GM19023 (cell line): ENCODE data around the gene SUCLG2.

Experiments used
- ATAC-seq: cut with Tn5 transposase; IDR thresholded peaks from one replicate; pipeline ENCODE4 v1.9.1; 2021; ENCODE audit warnings: mild to moderate bottlenecking, moderate library complexity; ENCODE audit not compliant: unreplicated experiment

The SUCLG2 gene

DNA sequence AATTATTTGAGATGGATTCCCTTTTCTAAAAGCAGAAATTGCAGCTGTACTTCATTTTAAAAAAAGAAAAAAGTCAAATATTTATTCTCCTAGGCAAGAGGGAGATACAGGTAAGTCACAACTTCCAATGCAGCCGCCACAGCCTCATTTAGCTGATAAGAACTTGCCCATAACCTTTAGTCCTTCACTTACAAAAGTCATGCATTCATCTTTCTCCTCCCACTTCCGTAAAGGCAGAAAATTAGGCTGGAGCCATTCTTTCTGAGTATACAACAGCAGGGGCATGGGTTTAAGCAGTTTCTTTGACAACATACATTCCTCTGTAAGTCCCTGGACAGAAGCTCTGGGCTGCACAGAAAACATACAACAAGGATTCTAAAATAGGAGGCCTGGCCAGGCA, 4.3 kb downstream of the SUCLG2 start:
- ATAC-seq, result no peak

DNA sequence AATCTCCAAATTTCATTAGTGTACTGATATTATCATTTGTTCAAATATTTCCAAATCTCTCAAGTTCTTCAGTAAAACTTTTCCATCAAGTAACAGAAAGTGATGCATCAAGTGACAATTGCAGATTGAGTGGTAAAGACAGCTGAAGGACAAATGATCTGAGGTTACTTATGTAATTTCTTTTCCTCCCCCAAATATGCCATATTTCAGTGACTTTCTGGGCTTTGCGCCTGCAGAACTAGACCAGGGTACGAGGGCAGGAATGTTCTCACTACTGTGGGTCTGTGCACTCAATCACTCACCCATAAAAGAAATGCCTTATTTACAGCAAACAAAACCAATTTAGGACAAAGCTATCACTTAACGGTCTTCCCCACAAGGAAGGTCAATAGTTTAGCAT, 4.7 kb downstream of the SUCLG2 start:
- no peak for ATAC-seq

DNA sequence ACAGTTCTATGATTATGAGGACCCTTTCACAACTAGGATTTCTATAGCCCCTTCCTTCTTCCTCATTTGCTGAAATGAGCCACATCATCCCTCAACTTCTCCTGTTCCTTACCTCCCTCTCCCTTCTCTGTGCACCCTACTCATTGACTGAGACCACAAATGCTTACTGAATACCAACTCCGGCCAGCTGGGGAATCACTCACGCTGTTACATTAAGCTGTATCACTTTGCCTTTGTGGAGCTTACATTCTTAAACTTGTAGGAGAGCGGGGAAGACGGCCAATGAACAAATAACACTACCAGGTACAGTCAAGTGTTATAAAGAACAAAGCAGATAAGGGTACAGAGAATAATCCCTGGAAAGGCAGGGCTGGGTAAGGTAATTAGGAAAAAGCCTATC, 5.7 kb downstream of the SUCLG2 start:
- ATAC-seq, result no peak

DNA sequence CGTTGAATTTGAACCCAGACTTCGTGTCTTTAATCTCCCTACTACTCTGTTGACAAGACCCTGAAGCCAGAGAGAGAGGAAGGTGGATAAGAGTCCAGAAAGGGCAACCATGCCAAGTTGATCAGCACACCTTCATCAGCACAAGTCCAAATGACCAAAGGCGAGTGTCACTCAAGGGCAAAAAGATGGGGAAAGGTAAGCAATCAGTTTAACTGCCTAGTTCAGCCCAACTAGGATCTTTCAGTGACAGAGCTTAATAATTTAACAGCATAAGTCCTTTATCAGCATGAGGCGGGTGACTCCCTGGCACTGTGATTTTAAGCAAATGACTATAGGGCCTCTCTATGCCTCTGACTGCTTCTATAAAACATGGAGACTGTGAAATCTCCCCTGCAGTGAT, 6.2 kb downstream of the SUCLG2 start:
- ATAC-seq, result no peak

DNA sequence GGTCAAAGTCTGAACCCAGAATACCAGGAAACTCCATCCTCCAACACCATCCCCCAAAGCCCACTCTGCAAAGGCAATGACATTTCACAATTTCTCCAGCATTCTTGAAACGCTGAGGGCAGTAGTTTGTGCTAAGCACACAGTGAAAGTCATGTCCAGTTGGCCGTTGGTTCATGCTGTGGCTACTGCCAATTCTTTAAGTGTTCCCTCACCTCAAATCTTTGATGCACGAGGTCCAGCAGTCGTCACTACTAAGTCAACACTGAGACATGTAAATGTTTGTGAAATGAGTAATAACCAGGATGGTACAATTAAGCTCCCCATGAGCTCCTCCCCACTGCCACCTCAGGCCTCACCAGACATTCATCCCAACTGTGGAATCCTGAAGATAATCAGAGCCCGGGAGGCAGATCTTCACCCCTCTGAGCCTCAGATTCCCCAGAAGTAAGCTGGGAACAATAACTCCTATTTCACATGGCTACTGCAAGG, 7.0 kb downstream of the SUCLG2 start:
- ATAC-seq, result no peak

DNA sequence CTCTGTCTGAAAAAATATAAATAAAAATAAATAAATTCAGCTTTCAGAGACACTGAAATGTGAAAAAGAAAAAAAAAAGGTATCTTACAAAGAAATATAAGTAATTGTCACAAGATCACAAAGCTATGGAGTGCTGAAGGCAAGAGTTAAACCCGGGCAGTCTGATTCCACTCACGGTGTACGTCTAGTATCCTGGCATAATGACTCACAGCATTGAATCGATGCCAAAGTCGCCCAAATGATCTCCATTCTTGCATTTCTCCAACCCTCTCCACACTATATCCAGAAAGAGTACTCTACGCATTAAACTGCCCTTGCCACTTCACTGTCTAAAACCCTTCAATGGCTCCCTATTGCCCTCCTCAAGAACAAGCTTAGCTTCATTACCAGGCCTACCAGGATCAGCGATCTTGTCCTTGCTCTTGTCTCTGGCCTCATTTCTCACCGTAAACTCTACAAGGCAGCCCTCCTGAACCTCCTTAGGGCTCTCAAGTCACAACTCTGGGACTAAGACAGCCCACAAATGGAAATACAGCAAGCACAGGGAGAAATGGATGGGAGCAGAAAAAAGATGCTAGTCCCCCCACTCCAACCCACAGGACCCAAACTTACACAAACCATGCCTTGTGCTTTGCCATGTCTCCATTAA, 7.7 kb downstream of the SUCLG2 start:
- no peak for ATAC-seq

DNA sequence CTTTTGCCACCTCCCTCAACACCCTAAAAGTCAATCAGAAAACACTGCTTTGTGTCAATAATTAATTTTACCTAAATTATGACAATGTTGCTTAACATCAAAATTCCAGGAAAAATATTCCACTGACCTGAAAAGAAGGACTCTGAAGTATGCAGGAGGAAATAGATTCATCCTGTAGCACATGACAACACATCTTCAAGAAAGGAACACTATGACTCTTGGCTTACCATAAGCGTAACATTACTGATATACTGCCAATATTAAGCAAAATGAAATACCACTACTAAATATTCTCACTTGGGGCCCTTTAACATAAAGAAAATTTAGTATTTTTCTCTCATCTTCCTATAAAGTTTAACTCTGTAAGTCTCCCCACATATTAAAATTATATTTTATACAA, 9.6 kb downstream of the SUCLG2 start:
- no peak for ATAC-seq

DNA sequence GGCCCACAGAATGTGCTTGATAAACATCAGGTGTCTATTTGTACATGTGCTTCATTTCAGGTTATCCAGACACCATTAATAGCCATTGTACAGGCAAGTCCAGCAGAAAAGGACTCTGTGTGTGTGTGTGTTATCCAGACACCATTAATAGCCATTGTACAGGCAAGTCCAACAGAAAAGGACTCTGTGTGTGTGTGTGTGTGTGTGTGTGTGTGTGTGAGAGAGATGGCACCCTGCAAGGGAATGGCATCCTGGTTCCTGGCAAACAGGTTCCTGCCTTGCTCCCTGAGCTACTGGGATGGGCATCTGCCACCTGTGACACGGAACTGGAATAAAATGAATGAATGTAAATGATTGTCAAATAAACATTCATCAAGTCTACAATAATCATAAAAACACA, 11.7 kb downstream of the SUCLG2 start:
- ATAC-seq, result no peak

DNA sequence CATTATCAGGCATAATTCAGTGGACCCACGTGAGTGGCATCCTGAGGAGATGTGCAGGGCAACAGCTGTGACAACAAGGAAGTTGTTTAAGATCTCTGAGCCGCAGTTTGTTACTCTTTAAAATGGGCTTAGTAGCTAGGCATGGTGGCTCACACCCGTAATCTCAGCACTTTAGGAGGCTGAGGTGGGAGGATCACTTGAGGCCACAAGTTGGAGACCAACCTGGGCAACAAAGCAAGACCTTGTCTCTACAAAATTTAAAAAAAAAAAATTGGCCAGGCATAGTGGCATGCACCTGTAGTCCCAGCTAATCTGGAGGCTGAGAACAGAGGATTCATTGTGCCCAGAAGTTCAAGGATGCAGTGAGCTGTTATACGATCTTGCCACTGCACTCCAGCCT, 12.2 kb downstream of the SUCLG2 start:
- no peak for ATAC-seq

DNA sequence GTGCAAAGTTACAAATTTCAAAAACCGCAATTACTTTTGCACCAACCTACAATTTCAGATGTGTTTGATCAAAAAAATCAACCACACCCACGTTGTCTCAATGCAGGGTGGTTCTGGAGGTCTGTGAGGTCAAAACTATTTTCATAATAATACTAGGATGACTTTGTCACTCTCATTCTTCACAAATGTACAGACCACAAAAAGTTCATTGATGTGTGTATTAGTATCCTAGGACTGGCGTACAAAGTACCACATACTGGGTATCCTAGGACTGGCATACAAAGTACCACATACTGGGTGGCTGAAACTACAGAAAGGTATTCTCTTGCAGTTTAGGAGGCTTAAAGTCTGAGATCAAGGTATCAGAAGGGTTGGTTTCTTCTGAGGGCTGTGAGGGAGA, 13.0 kb downstream of the SUCLG2 start:
- no peak for ATAC-seq

DNA sequence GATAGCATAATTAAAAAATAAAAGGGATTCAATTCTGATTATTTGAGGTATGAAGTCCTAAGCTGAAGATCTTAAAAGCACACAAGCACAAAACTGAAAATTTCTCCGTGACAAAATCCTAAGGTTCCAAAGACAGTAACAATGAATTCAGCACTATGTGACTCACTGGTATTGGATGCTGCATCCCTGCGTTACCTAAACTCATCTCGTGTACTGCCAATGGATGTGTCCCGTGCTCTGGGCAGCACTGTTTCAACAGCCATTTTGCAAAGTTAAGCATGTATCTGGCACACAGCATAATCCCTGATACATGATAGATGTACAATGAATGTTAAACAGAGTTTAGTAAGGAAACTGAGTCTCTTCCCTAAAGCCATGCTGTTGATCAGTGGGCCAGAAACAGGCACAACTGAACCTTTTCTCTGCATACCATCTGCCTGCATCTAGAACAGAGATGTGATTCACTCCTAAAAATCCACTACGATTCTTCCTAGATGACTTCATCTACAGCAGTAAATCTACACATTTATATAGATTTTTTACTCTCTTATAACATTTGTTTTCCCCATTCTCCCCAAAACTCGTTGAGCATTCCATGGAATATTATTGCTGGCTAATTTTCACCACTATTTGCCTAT, 14.3 kb downstream of the SUCLG2 start:
- no peak for ATAC-seq

DNA sequence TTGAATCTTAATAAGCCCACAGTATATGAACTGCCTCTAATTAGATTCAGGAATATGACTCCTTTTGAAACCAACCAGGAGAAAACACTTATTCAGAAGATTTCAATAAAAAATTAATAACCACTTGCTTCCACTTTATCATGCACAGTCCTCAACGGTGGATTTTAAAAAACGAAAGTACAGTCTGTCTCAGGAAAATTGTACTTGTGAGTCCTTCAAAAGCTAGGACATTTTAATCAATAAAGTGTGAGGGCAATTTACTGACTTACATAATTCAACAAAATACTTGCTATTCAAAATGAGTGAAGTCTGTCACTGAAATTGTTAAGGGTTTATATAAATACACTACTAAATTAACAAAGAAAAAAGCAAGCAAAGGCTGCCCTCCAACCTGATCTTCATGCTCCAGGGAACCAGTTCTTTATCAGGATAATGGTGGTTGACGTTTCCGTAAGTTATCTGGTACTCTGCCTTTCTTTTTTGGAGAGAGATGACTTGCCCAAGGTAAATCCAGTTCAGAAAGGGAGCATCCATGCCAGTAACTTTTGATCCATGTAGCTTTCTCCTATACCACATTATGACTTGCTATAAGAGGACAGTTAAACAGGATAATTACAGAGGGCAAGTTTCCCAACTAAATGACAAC, 17.0 kb downstream of the SUCLG2 start:
- ATAC-seq, result no peak

DNA sequence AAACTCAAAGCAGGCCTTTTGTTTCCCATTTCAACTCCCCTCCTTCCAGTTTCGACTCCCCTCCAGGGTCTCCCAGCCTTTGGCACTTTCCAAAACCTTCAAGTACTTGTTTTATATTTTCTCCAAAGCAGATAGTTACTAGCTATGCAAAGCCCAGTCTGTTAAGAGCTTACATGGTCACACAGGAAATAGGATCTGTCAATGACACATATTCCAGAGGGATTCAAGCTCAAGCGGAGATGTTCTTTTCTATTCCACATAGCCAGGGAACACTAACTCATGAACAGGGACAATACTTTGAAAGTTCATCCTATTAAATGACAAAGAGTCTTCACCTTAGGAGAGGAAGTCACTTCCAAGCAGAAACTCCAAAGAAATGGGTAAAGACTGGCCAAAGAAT, 18.6 kb downstream of the SUCLG2 start:
- no peak for ATAC-seq

DNA sequence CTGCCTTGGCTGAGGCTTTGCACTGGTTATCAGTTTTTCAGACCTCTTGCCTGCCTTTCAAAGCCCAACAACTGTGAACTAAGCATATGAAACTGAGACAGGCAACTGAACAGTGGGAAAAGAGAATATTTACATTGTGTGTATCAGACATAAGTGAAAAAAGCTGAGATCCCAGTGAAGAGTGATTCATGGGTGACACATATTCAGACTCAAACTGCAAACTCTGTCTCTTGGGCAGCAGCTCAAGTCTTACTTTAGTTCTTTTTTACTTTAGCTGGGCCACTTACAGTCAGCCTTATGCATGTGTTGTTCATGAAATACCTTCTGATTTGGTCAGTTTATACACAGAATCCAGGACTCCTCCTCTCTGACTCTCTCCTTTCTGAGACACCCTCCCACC, 19.2 kb downstream of the SUCLG2 start:
- no peak for ATAC-seq

DNA sequence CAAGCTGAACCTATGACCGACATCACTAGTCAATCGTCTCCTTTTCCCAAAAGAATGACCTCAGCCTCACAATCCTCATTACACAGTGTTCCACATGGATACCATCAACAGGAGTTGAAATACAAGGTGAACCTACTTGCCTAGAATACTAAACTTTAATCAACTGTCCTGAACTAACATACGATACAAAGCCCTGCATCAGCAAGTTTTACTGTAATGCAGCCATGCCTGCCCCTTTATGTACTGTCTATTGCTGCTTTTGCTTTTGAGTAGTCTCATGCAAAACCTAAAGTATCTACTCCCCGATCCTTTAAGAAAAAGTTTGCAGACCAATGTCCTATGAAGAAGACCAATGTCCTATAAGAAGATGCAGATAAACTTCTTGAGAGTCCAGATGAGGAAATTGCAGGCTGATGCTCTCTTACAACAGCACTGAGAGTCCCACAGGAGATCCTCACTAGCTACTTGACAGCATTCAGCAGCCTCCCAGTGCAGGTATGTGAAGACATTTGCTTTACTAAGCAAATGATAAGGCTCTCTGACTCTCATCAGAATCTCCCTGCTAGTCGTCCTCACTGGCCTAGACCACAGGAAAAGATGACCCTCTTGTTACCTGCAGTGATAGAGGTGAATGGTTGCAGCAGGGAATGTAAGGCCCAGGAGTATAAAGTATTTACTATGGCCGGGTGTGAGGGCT, 23.6 kb downstream of the SUCLG2 start:
- no peak for ATAC-seq

DNA sequence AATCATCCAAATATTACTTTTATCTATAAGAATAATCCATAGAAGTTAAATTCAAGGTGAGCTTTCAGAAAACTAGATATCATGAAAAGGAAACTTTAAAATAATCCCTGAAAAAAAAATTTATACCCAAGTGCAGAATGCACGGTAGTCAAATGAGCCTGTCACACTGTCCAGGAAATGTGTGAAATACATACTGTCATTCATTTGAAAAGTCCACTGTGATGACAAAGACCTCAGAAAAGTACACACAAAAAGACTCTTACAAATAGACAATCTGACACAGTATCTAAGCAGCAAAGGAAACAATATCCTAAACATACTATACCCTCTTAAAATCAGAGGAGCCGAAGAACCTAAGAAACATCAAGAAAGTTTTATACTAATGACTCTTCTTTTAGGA, 29.7 kb downstream of the SUCLG2 start:
- no peak for ATAC-seq

DNA sequence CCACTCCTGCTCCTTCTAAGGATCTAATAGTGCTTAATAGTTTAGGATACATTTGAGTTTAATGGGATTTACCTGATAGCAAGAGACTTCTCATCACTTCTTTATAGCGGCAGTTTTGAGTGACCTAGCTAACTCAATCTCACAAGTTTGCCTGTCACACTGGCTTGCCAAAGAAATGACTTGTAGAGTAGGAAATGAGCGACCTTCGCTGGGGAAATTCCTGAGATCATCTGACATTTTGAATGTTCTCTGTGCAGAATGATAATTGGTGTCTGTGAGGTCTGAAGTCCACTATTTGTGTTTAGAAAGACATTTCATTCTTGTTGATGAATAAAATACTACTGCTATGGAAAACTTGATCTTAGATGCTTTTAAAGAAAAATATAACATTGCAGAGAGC, 30.3 kb downstream of the SUCLG2 start:
- no peak for ATAC-seq

DNA sequence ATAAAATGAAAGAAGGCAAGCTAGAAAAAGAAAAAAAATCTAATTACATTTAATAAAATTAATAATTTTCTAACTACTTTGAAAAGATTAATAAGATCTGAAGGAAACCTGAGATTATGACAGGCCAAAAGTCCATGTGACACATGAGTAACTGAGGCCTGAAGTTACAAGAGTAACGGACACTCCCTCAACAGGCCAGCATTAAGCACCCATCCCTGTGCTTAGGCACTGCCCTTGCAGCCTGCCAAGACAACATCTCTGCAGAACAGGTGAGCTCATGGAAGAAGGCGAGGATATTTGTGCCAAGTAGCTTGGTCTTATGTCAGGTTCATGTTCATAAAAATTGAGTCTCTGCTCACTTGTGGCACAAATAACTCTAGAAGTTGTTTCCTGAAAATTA, 31.8 kb downstream of the SUCLG2 start:
- ATAC-seq, result no peak

DNA sequence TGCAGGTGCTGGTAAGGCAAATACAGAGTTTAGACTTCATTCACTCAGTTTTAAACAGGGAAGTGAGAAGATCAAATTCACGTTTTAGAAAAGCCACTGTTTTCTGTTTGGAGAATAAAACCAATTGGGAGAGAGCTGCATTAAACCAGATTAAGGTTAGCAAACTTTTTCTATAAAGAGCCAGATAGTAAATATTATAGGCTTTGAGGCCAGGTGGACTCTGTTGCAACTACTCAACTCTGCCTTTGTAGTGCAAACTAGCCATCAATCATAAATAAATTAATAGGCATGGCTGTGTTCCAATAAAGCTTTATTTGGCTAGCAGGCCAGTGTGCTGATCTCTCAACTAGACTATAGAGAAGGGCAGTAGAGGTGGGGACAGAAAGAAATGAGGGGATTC, 33.5 kb downstream of the SUCLG2 start:
- ATAC-seq, result no peak

DNA sequence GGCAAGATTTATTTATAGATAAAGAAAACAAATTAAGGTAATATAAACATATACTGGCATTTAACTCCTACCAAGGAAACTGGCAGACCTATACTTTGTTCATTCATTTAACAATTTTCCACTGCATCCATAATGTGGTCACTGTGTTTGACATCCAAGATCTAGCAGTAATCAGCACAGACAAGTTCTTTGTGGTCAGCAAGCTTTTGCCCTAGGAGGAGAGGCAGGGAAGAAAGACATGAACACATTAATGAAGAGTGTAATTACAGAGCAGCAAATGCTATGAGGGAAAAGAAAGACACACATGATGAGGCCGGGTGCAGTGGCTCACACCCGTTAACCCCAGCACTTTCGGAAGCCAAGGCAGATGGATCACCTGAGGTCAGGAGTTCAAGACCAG, 34.4 kb downstream of the SUCLG2 start:
- ATAC-seq, result no peak

DNA sequence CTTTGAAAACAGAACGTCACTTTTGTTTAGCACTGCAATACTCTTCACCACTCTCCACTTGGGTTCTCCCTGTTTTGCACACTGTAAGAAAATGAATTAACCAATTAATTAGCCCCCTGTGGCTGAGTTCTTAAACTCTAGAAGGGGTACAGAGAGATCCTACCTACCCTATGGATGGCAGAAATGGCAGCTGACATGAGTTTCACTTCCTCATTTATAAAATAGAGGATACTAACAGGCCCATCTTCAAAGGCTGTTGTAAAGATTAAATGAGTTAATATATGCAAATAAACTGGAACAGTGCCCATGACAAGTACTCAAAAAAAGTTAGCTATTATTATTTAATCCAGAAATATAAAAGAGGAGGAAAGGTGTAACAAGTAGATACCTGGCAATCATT, 36.9 kb downstream of the SUCLG2 start:
- ATAC-seq, result no peak

DNA sequence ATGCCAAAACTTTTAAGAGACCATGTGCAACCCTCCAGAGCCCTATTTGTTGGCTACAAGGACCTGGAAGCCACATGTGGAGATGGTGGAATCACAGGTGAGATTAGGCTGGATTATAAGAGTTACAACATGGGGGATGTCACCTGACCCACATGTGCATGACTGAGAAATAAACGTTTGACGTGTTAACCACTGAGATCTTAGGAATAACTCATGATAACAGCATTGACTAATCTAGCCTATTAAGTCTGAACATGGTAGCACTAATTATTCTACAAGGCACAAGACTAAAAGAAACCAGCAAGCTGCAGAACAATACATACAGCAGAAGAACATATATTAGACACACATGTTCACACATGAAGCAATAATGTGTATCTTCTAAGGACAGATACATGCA, 38.4 kb downstream of the SUCLG2 start:
- no peak for ATAC-seq
